SIG-M5 treated with dmso at 0.1 percent for 504 hours (cell line): Measurements from ENCODE around the gene HNF4A.
"Not testable (repeated sequence)": the region's sequence is repeated elsewhere in the genome, so short reads cannot be mapped to it uniquely, and the experiment has no call there.

ENCODE experiments used
- DNase-seq: peaks from one replicate; lab custom pipeline; 2025; ENCODE audit not compliant: unreplicated experiment; lab: John Stamatoyannopoulos, UW

Gene HNF4A

DNA sequence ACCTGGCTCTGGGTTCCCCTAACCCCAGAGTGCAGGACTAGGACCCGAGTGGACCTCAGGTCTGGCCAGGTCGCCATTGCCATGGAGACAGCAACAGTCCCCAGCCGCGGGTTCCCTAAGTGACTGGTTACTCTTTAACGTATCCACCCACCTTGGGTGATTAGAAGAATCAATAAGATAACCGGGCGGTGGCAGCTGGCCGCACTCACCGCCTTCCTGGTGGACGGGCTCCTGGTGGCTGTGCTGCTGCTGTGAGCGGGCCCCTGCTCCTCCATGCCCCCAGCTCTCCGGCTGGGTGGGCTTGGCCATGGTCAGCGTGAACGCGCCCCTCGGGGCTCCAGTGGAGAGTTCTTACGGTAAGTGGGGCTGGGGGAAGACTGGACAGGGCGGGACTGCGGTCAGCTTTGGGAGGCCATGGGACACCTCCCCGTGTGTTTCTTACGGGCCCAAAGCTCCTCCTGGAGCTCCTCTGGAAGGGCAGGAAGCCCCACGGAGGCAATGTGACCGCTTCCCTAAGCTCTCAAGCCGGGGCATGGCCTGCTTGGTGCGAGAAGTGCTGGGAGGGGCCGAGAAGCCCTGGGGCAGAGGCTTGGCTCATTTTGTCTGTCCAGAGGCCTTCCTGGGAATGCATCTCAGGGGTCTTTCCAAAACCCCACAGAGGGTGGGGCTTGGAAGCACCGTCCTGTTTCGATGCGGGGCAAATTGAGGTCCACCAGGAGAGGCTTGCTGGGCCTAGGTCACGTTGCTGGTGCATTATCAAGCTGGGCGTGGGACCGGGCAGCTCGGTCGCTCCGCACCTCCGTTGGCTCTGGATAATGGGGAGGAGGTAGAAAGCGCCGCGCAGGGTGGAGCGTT, at the start of gene HNF4A:
Gene HNF4A (plus strand): TSS at position 202 of the 855 bp plus-strand sequence. CDS start 106 bp downstream, at position 308.
- DNase-seq: no peak

DNA sequence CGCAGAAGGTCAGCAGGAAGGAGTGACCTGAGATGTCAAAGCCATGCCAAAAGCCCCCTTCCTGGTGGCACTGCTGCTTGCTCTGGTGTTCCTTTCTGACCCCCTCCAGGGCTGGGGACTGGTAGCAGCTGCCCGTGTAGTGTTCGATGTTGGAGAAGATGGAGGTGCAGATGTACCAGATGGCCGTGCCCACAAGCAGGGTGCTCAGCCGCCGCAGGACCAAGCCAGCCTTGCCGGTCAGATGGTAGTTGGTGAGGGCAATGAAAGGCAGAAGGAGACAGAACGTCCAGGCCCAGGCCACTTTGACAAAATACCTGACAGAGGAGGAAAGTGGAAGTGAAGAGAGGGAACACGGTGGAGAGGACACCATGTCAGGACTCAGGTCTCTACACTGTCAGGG, 48.6 kb upstream of the HNF4A start:
- DNase-seq: no peak

DNA sequence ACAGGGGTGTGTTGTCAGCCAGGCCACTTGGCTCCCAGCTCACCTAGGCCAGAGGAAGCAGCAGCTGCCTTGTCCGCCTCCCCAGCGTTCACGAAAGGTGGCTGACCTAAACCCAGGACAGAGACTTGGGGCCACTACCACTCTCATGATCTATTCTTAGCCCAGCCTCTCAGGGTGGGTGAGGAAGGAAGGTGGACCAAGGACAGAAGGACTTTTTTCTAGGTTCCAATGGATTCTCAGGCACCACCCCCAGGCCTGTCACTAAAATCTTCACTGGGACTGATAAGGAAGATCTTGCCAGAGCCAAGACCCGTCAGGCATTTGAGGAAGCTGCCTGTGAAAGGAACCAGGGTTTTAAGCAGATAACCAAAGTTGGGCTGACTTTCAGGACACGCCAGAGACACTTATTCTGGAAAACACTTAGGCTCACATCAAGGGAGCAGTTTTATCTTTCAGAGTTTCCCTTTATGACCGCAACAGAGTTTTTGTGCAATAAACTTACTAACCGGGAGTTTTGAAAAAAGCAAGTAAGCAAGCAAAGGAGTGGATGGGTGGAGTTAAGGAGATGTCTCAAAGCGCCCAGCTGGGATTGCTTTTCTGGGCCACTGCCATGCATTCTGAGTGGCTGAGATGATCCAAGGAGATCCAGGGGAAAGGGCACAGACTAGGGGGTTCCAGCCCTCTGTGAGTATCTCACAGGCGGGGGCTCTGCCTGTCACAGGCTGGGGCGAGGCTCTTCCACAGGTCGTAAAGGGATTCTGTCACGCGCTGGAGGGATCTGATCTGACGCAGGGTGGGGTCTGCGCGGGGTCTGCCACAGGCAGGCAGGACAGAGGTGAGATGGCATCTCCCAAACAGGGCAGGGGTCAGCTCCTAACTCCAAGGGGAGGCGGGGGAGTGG, 45.5 kb upstream of the HNF4A start:
- peak; percentile 63 for DNase-seq

DNA sequence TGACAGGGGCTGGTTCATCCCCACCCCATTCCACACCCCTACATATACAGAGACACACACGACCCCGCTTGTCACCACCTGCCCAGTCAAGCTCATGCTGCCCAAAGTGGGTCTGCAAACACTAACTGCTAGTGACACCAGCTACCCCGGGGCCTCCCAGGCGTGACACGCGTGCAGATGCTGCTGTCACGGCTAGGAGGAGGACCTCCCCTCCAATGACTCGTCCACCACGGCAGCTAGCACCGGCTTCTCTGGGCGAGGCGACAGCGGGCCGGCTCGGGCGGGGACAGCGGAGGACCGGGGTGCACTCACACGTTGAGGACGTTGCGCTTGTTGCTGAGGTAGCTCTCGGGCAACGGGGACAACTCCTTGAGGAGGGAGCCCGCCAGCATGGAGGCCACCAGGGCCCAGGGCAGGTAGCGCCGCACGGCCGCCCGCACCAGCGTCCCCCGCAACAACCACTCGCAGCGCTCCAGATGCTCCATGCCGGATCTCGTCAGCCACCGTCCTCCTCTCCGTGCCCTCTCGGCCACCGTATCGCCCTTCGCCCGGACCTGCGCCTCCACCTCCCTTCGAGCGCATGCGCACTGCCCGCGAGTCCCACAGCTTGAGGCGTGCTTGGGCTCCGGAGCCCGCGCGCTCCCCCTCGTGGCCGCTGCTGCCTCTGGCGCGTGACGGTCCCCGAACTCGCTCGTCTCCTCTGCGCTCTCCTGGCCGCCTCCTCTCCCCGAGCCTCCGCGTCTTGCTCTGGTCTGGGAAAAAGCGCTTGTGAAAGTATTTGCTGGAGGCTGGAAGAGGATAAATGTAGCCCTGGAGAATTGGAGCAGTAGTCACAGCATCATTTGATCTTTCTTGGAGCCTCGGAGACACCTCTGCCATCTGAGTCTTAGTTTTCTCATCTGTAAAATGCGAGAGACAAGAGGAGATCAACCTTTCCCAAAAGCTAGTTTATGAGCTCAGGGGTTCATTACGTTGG, 44.5 kb upstream of the HNF4A start, which contains the start of gene FITM2:
Gene FITM2 (minus strand): TSS at position 539 of the 976 bp plus-strand sequence. CDS start 54 bp downstream, at position 485.
- DNase-seq: peak; percentile 86

DNA sequence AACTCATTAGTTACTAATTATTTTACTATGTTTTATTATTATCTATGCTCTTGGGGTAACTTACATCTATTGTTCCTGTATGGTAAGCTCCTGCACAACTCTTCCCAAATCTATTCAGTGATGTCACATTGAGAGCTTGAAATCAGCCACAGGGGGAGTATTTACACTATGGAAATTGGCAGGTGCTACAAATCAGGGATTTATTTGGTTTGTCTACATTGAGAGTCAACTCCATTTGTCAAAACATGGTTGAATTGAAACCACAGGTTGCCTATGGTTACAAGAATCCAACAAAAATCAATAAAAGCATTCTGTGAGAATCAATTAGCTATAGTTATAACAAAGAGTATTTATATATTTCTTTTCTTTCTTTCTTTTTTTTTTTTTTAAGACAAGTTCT, 40.6 kb upstream of the HNF4A start:
- no peak for DNase-seq

DNA sequence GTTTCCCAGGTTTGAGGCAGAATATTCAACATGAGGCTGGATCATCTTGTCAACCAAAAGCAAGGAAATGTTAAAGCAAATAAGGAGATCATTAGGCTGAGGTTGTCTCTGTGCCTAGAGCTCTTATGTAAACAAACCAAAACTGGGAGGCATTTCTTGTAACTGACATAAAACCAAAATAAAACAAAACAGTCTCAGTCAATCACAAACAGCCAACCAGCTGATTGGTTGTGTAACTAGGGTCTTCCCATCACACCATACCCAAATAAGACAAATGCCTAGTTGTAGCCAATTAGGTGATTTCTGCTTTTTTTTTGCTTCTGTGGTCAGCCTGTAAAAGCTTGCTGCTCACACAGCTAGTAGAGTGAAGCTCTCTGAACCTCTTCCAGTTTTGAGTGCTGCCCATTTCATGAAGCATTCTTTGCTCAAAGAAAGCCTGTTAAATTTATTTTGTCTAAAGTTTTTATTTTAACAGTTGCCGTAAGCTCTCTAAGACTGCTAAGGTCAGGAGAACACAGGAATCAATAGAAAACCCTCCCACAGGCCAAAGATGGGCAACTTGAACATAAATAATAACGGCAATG, 35.6 kb upstream of the HNF4A start:
- DNase-seq: no peak

DNA sequence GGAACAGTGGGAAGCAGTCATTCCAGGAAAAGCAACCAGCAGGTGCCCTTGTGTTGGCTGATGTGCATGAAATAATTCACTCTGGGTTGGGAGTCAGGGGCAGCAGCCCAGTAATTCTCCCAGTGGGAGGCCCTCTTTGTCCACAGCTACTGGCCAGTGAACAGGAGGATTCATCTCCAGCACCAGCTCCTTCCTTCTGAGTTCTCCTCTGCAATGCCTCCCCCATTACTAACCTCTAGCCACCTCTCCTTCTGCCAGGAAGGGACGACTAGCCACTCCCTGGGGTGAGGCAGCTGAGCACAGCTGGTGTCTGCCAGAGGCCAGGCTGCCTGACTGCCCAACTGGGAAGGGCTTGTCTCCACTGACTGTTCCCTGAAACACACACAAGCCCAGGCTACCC, 31.2 kb upstream of the HNF4A start:
- no peak for DNase-seq

DNA sequence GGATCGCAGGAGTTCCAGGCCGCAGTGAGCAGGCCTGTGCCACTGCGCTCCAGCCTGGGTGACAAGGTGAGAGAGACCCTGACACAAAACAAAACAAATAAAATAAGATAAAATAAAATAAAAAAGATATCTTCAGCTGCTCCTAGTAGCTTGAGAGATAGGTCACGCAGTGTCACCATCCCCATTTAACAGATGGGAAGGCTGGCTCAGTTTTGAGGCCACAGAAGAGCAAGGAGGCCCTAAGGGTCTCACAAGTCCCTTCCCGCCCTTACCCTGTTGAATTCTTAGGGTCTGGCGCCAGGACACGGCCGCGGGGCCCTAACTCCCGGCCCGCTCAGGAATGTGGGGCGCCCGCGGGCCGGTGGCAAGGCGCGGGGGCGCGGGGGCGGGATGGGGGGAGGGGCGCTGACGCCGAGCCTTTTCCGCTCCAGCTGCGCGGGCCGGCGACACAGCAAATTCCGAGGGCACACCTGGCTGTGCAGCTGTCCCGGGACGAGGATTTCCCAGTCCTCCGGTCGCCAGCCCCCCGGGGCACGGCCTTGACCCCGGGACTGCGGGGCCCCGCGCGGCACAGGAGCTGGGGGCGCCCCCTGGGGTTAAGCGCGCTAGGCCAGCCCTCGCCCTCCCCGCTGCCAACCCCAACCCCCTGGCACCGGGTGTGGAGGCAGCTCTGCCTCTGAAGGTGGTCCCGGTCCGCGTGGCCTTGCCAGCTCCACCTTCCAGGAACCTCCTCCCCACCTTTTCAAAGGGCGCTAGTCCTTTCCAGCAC, 28.9 kb upstream of the HNF4A start:
- DNase-seq: no peak

DNA sequence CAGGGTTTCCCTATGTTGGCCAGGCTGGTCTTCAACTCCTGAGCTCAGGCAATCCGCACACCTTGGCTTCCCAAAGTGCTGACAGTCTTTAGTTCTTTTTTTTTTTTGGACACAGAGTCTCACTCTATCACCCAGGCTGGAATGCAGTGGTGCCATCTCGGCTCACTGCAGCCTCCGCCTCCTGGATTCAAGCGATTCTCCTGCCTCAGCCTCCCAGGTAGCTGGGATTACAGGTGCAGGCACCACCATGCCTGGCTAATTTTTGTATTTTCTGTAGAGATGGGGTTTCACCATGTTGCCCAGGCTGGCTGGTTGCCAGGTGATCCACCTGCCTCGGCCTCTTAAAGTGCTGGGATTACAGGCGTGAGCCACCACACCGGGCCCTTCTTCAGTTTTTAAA, 27.8 kb upstream of the HNF4A start:
- not testable (repeated sequence) for DNase-seq

DNA sequence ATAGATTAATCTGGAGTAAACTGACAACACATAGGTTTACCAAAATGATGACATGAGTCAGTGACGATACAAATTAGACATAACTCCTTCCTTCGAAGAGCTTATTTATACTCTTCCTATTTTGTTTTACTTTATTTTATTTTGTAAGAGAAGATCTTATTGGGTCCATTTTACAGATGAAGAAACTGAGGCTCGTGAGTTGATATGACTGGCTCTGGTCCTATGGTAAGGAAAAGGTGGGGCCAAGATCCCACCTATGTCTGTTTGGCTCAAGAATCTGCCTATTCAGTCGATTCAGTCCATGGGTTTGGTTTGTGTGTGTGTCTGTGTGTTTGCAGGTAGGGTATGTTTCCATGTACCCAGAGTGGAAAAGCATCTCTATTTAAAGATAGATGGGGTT, 27.1 kb upstream of the HNF4A start:
- DNase-seq: no peak

DNA sequence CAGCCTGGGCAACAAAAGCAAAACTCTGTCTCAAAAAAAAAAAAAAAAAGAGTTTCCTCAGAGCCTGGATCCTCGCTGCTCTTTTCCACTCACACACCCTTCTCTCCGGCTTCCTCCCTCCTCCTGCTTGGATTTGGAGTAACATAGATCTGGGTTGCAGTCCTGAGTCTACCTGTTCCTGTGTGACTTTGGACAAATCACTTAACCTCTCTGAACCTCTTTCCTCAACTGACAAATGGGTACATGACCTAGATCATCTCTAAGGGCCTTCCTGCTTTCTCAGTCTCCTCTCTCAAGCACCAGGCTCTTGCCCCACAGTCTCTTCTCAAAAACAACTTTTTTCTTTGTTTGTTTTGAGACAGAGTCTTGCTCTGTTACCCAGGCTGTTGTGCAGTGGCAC, 24.3 kb upstream of the HNF4A start:
- DNase-seq: no peak

DNA sequence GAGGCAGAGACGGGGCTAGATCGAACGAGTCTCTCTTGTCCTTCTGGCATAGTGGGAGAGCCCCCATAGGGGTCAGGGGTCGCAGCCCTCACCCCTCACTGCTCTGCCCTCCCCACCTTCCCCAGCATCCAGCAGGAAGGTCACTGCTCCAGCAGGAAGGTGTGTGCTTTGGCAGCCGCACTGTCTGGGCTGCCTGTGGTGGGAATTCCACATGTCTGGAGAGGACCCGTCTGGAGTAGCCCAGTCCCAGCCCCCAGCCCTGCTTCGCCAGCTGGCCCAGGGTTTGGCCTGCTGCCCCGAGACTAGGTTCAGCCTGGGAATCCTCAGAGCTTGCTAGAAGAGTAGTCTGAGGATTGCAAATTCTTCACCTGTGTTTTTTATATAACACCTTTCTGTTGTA, 21.2 kb upstream of the HNF4A start:
- no peak for DNase-seq

DNA sequence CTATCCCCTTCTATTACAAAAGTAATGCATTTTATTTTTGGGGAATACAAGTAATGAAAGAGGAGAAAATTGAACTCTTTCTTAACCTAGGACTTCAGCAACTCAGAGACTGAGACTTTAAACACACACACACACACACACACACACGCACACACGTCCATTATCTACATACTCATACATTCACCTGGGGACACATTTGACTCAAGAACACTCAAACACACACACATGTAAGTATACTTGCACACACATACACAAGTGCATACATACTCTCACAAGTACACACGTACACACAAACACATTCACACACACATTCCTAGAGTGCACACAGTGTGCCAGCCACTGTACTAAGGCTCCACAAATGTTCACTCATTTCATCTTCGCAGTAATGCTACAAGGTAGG, 20.8 kb upstream of the HNF4A start:
- DNase-seq: no peak

DNA sequence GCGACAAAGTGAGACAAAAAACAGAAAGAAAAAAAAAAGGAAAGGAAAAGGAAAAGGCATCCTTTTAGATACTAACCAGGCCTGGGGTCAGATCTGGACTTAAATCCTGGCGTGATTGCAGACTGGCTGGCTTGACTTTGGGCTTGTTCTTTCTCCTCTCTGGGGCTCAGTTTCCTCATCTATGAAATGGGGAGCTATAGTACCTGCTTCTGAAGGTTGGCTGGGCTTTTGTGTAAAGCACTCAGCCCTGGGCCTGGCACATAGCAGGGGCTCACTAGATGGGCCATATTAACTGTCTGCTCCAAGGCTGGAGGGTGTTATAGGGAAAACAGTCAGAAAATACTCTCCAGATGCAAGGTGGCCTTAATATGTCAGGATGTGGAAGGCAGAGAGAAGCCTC, 19.8 kb upstream of the HNF4A start:
- DNase-seq: no peak

DNA sequence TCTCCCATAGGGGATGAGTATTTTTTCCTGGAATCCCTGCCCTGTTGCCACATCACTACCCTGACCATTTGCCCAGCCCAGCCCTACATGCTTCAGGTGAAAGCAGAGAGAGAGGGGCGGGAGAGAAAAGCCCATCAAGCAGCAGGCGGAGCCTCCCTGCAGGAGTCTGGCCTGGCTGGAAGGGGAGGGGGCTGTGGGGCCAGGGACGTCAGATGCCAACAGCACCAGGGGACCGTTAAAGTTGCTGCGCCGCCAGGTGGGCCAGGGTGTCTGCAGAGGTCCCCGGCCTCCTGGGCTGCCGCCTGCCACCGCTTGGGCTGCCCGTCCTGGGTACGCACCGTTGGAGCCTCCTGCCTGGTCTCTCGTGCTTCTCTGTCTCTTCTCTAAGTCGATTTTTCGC, 19.4 kb upstream of the HNF4A start:
- DNase-seq: no peak

DNA sequence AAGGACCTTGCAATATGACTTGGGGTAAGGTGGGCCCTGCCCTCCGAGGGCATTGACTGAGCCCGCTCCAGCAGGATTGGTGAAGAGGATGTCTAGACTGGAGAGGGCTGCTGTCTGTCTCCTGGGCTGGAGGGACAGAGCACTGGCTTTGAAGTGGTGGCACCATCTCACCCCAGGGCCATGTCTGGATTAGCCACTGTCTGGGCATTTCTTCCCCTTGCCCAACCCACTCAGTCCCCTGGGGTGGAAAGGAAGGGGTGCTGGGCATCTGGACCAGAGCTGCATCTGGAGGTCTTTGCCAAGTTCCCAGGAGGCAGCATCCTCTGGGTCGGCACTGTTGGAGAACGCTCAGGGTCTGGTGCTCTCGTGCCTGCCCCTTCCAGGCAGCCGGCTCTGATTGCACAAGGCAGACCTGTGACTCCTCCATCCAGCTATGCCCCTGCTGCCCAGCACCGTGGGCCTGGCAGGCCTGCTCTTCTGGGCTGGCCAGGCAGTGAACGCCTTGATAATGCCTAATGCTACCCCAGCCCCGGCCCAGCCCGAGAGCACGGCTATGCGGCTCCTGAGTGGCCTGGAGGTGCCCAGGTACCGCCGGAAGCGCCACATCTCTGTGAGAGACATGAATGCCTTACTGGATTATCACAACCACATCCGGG, 18.6 kb upstream of the HNF4A start, which contains the start of gene R3HDML:
Gene R3HDML (plus strand): TSS at position 319 of the 656 bp plus-strand sequence. CDS start 115 bp downstream, at position 434.
- DNase-seq: no peak

DNA sequence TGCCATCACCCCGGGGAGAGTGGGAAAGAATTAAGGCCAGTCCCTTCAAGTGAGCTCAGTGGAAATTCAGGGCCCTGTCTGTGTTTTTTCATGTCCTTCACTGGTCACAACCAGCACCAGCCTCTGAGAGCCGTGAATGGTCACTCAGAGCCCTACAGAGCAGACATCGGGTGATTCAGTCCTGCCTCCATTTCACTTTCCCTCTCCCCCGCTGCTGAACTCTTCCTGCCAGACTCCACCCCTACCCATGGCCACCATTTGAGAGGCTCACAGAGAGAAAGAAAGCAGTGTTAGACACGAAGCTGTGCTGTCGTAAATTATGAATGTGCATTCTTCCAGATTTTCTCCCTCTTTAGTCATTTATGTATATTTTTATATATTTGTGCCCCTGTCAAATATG, 13.3 kb upstream of the HNF4A start:
- DNase-seq: no peak

DNA sequence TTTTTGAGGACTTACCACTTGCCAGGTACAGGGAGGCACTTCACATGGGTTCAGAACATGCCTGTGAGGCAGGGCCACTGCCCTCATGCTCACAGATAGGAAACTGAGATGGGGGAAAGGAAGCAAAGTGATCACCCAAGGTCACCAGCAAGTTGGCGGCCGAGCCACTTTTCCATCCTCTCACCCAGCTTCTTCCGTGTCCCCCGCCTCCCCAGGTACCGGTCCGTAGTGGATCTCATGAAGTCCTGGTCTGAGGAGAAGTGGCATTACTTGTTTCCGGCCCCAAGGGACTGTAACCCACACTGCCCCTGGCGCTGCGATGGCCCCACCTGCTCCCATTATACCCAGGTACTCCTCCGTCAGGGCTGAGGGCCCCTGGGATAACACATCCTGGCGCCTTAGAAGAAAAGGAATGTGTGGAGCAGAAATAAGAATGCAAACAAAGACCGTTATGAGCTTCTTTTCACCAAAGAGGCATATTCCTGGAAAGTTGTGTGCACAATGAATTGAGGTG, 12.3 kb upstream of the HNF4A start:
- no peak for DNase-seq

DNA sequence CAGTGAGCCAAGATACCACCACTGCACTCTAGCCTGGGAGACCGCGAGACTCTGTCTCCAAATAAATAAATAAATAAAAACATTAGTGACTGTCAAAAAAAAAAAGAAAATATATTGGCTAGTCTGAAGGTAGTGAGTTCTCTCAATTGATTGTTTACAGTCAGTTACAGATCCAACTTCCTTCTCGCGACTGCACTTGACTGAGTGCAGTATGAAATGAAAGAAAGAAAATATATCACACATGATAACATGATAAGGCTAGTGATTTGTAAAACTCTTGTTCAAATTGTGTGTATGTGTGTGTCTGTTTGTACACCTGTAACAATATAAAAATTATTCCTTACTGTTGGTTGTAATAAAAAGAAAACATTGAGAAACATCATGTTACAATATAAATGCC, 10.8 kb upstream of the HNF4A start:
- no peak for DNase-seq
